HG03378 (cell line): ENCODE measurements around the gene AIFM2.
"Not testable (repeated sequence)": the region's sequence is repeated elsewhere in the genome, so short reads cannot be mapped to it uniquely, and the experiment has no call there.

Source experiments
- ATAC-seq: cut with Tn5 transposase; IDR thresholded peaks from one replicate; pipeline ENCODE4 v1.9.1; 2021; ENCODE audit warnings: mild to moderate bottlenecking, moderate library complexity; ENCODE audit not compliant: unreplicated experiment

AIFM2 gene

GRCh38 chr10:70132098-70133029 lies at the start of gene AIFM2:
Gene AIFM2 (minus strand): TSS chr10:70132825. CDS start chr10:70124084, 8,741 bp downstream.
- peak; percentile 48 for ATAC-seq

DNA sequence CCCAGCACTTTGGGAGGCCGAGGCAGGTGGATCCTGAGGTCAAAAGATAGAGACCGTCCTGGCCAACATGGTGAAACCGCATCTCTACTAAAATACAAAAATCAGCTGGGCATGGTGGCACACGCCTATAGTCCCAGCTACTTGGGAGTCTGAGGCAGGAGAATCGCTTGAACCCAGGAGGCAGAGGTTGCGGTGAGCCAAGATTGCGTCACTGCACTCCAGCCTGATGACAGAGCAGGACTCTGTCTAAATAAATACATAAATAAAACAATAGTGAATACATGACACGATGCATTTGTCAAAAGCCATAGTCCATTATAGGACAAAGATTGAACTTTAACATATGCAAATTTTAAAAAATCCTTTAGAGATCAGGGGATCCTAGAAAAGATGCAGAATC lies 46.6 kb upstream of the AIFM2 start:
- ATAC-seq, result not testable (repeated sequence)

DNA sequence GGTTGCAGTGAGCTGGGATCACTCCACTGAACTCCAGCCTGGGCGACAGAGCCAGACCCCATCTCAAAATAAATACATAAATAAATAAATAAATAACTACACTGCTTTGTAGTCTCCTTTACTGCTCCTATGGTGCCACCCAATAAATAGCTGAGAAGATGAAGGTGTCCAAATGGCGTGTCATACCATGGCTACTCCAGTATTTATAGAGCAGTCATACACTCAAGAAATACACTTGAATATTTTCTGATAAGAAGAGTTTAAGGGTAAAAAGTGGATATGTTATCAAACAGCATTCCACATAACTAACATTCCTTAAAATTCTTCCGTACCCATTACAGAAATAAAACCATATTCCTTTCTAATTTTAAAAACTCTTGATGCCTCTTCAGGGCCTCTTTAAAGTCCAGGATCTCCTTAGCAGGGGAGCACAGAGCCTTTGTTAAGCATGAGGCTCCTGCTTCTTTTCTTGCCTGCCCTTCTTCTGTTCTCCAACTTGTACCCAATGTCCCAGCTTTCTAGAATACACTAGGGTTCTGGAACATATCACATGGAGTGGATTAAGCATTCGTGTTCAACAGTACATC lies 45.6 kb upstream of the AIFM2 start:
- no peak for ATAC-seq

DNA sequence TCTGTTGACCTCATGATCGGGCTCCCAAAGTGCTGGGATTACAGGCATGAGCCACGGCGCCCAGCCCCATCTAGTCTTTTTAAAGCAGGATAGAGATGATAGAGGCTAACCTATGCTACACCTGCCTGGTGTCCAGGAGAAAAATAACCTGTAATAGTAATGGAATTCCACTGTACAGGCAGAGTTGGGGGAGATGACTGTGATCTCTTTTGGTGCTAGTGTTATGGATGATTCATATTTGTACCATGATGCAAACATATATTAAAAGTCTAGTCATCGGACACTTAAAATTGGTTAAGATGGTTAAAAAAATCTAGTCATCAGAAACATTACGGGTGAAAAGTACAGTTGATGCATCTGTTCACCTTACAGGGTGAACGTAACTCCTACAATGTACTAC lies 43.8 kb upstream of the AIFM2 start:
- no peak for ATAC-seq

- no peak for ATAC-seq
Observed at GRCh38 chr10:70175516-70175915, 42.9 kb upstream of the AIFM2 start.

- ATAC-seq, result no peak
Observed at GRCh38 chr10:70174058-70174741, 41.6 kb upstream of the AIFM2 start.

DNA sequence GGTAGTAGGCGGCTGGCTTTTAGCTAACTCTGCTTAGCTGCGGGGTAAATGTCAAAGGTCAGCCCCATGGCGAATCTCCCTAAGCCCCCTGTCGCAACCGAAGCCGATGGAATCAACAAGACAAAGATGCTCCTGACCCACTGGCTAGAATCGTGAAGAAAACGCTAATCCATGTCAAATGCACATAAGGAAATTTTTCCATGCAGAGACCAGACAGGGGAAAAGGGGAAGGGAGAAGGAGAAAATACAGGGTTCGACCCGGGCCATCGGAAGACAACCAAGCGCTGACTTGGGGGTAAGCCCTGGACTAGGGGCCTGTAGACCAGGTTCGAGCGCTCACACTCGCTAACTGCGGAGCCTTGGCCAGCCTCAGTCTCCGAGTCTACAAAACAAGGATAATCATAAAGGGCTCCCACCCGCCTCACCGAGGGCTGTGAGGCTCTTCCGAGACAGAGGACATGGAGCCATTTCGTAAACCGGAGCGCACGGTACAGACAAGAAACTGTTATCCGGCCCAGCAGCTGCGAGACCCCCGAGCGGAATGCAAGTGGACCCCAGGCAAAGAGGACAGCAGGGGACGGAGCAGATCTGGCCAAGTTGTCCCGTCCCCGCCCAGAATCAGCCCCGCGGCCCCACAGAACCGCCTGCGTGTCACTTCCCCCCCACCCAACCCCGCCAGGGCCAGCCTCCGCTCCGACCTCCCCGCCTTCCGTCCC lies 37.2 kb upstream of the AIFM2 start:
- ATAC-seq, result no peak

DNA sequence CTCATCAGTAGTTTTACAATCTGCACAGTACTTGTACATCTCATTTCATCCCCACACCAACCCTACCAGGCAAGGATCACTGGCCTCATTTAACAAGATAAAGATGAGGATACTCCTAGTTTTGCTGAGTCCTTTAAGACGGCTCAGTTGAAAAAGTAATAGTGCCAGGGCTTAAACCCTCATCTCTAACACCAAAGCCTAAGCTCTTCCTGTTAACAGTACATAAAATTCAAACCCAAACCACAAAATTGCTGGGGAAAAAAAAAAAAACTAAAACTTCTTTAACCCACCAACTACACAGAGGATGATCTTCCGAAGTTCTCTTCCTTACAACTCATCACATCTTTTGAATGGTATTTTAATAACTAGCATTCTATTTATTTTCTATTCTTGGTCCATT lies 36.4 kb upstream of the AIFM2 start:
- ATAC-seq, result no peak

DNA sequence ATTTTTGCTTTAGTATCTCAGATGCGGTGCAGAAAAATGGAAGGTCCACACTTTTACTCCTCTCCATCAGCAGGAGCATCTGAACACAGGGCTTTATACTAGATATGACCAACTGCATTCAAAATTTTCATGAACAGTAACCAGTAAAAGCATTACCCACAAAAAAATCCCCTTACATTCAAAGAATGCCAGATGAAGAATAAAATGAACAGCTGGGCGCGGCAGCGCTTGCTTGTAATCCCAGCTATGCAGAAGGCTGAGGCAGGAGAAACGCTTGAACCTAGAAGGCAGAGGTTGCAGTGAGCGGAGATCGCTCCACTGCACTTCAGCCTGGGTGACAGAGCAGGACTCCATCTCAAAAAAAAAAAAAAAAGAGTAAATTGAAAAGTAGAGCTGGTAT lies 34.6 kb upstream of the AIFM2 start:
- ATAC-seq, result no peak

GRCh38 chr10:70166394-70166793 lies 33.8 kb upstream of the AIFM2 start:
- ATAC-seq, result no peak

- no peak for ATAC-seq
Observed at GRCh38 chr10:70164163-70164562, 31.5 kb upstream of the AIFM2 start.

DNA sequence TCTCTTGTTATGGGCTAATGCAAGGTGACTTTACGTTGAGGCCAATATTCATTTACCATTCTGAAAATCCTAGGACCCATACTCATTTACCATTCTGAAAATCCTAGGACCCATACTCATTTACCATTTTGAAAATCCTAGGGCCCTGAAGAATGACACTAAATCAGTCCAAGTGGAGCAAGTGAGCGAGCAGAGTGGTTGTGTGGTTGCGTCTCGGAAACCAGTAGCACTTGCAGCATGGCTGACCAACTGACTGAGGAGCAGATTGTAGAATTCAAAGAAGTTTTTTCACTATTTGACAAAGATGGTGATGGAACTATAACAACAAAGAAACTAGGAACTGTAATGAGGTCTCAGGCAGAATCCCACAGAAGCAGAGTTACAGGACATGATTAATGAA lies 30.8 kb upstream of the AIFM2 start:
- no peak for ATAC-seq

GRCh38 chr10:70162892-70163201 lies 30.2 kb upstream of the AIFM2 start:
- ATAC-seq, result peak; percentile 77

DNA sequence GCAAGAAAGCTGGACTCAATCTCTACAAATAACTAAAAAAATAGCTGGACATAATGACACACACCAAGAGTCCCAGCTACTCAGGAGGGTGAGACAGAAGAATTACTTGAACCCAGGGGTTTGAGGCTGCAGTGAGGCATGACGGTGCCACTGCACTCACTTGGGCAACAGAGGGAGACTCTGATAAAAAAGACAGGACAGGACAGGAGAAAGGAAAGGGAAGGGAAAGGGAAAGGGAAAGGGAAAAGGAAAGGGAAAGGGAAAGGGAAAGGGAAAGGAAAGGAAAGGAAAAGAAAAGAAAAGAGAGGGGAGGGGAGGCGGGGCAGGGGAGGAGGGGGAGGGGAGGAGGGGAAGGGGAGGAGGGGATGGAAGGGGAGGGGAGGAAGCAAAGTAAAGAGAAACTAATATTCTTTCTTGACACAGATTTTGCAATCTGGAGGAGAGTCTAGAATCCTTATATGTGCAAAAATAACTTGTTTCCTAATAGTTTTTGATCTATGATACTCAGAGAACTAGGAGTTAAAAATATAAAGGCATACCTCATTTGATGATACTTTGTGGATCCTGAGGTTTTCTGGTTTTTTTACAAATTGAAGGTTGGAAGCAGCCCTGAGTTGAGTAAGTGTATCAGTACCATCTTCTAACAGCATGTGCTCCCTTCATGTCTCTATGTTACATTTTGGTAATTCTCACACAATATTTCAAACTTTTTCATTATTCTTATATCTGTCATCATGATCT lies 29.7 kb upstream of the AIFM2 start:
- ATAC-seq, result peak; percentile 30

DNA sequence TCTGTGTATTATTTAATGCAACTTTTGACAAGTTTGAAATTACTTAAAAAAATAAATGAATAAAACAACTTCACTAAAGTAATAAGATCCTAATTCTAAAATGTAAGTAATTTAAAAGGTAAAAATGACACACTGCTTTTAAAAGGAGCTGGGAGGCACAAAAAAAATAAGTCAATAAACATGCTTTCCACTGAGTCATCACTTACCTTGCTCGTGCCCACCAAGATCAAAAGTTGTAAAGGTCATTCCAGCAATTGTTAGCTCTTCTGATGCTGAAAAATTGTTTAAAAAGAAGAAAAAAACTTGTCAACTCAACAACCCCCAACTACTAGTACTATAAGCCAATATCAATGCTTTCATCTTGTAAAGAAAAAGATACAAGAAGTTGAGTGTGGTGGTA lies 28.2 kb upstream of the AIFM2 start:
- ATAC-seq, result no peak

- not testable (repeated sequence) for ATAC-seq
Observed at GRCh38 chr10:70159366-70159765, 26.7 kb upstream of the AIFM2 start.

- no peak for ATAC-seq
Observed at GRCh38 chr10:70158113-70158512, 25.5 kb upstream of the AIFM2 start.

GRCh38 chr10:70155255-70155838 lies 22.7 kb upstream of the AIFM2 start:
- ATAC-seq, result no peak

- ATAC-seq, result no peak
Observed at GRCh38 chr10:70148516-70148915, 15.9 kb upstream of the AIFM2 start.

DNA sequence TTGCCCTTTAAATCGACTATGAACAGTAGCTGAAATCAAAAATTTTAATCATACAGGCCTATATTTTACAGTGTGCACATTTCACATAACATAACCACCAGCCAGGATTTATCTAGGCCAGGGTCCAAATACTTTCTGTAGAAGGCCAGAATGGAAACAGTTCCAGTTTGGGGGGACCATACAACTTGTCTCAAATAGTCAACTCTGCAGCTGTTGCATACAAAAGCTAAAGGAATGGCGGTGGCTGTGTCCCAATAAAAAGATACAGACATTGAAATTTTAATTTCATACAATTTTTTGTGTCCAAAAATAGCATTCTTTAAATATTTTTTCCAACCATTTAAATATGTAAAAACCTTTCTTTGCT lies 14.6 kb upstream of the AIFM2 start:
- no peak for ATAC-seq
